Measurements from ENCODE around the gene GTSE1. TPM values are rescaled to one million over a fixed set of nuclear protein-coding genes. Genes with fewer than 3 reads are reported as not detected.
A peak's percentile ranks its signal among the peaks of the same experiment; 100 is the strongest.

The GTSE1 gene
- total RNA-seq, 2 donors from 2014 or later, result 0.26 TPM; not detected in 1

- Histone ChIP-seq H3K4me1 (peaks cover 17% of the 10 kb centered on the region), H3K27me3 (no peaks in the 10 kb centered on the region), H3K4me3 (no peak overlapping the region), H3K27ac (no peak overlapping the region), H3K9me3 (no peaks in the 10 kb centered on the region), H3K36me3 (replicated peaks in 1 of 2; ENCODE audit: insufficient read depth in 1 of 2, low read depth in 2 of 2) (peaks cover 0 to 19% of the 10 kb centered on the region in 2 donors)
- ATAC-seq, result no peak
- intact Hi-C loops (cut with DNase I), result no loop called here
- WGBS, 2 donors, result 84 to 92% methylated on average over 8 of the region's 8 CpGs
- TF ChIP-seq POLR2A (IDR thresholded peaks at IDR 0.05) (no peak), CTCF (IDR thresholded peaks at IDR 0.05) (no peak)
- DNase-seq, result no peak
These were observed 42.0 kb downstream of the GTSE1 start for GRCh38 chr22:46338636-46339035.

- Histone ChIP-seq H3K36me3 (replicated peaks in 1 of 2; ENCODE audit: insufficient read depth in 1 of 2, low read depth in 2 of 2) (peaks cover 0 to 23% of the 10 kb centered on the region in 2 donors), H3K4me1 (peaks cover 17% of the 10 kb centered on the region), H3K27me3 (no peaks in the 10 kb centered on the region), H3K27ac (no peak overlapping the region), H3K4me3 (no peak overlapping the region), H3K9me3 (no peaks in the 10 kb centered on the region)
- no peak for ATAC-seq
- WGBS, 2 donors, result 77% methylated on average over 5 of the region's 5 CpGs
- TF ChIP-seq POLR2A (IDR thresholded peaks at IDR 0.05), result no peak
- no peak for TF ChIP-seq CTCF (IDR thresholded peaks at IDR 0.05)
- no peak for DNase-seq
- intact Hi-C loops (cut with DNase I), result no loop called here
These were observed 43.3 kb downstream of the GTSE1 start for GRCh38 chr22:46339956-46340355.

- 81 to 88% methylated on average over 10 to 13 of the region's 13 CpGs for WGBS, 2 donors
These were observed 44.0 kb downstream of the GTSE1 start for GRCh38 chr22:46340676-46341075.

GRCh38 chr22:46346680-46347405, 50.2 kb downstream of the GTSE1 start:
- H3K4me1 ChIP-seq, result peaks cover 58% of the 10 kb centered on the region
- H3K9me3 ChIP-seq, result no peaks in the 10 kb centered on the region
- H3K4me3 ChIP-seq, result no peak overlapping the region
- peak; percentile 64 for ATAC-seq
- H3K36me3 ChIP-seq (replicated peaks in 1 of 2; ENCODE audit: insufficient read depth in 1 of 2, low read depth in 2 of 2), result peaks cover 6 to 13% of the 10 kb centered on the region in 2 donors
- peak; percentile 62 to 82 (median 70) for DNase-seq
- peak in 2 of 7 experiments; percentile 8 to 16 for TF ChIP-seq CTCF (IDR thresholded peaks at IDR 0.05)
- TF ChIP-seq POLR2A (IDR thresholded peaks at IDR 0.05), result peak in 2 of 3 donors; percentile 10 to 15
- intact Hi-C loops (cut with DNase I), result no loop called here
- peak overlapping the region; percentile 53 to 80 (median 64) for H3K27ac ChIP-seq
- H3K27me3 ChIP-seq, result no peaks in the 10 kb centered on the region
- WGBS, 2 donors, result 44 to 53% methylated on average over 18 to 19 of the region's 19 CpGs

More at GRCh38 chr22:46340676-46341075, 44.0 kb downstream of the GTSE1 start:
- DNase-seq, result no peak
- Histone ChIP-seq H3K36me3 (replicated peaks in 1 of 2; ENCODE audit: insufficient read depth in 1 of 2, low read depth in 2 of 2) (peaks cover 0 to 23% of the 10 kb centered on the region in 2 donors), H3K27ac (no peak overlapping the region), H3K4me3 (no peak overlapping the region), H3K9me3 (no peaks in the 10 kb centered on the region), H3K4me1 (peaks cover 19% of the 10 kb centered on the region), H3K27me3 (no peaks in the 10 kb centered on the region)
- intact Hi-C loops (cut with DNase I), result no loop called here
- no peak for TF ChIP-seq CTCF (IDR thresholded peaks at IDR 0.05)
- TF ChIP-seq POLR2A (IDR thresholded peaks at IDR 0.05), result no peak
- ATAC-seq, result no peak

- ATAC-seq (no peak), DNase-seq (no peak)
- peak overlapping the region in 3 of 4 donors; percentile 53 to 82 (median 80) for H3K27ac ChIP-seq
- H3K4me3 ChIP-seq, result no peak overlapping the region
- no peaks in the 10 kb centered on the region for H3K27me3 ChIP-seq
- H3K9me3 ChIP-seq, result no peaks in the 10 kb centered on the region
- H3K4me1 ChIP-seq, result peaks cover 66% of the 10 kb centered on the region
- WGBS, 2 donors, result 70 to 78% methylated on average over 10 to 12 of the region's 12 CpGs
- TF ChIP-seq POLR2A (IDR thresholded peaks at IDR 0.05), result no peak
- no peak for TF ChIP-seq CTCF (IDR thresholded peaks at IDR 0.05)
- intact Hi-C loops (cut with DNase I), result no loop called here
- H3K36me3 ChIP-seq (replicated peaks in 1 of 2; ENCODE audit: insufficient read depth in 1 of 2, low read depth in 2 of 2), result peaks cover 6 to 15% of the 10 kb centered on the region in 2 donors
These were observed 51.0 kb downstream of the GTSE1 start for GRCh38 chr22:46347646-46348045.
